GM21515 (cell line): ENCODE data around the gene PRR19.

Experiments
- ATAC-seq: cut with Tn5 transposase; IDR thresholded peaks from one replicate; pipeline ENCODE4 v1.9.1; 2021; ENCODE audit not compliant: unreplicated experiment

Gene PRR19

DNA sequence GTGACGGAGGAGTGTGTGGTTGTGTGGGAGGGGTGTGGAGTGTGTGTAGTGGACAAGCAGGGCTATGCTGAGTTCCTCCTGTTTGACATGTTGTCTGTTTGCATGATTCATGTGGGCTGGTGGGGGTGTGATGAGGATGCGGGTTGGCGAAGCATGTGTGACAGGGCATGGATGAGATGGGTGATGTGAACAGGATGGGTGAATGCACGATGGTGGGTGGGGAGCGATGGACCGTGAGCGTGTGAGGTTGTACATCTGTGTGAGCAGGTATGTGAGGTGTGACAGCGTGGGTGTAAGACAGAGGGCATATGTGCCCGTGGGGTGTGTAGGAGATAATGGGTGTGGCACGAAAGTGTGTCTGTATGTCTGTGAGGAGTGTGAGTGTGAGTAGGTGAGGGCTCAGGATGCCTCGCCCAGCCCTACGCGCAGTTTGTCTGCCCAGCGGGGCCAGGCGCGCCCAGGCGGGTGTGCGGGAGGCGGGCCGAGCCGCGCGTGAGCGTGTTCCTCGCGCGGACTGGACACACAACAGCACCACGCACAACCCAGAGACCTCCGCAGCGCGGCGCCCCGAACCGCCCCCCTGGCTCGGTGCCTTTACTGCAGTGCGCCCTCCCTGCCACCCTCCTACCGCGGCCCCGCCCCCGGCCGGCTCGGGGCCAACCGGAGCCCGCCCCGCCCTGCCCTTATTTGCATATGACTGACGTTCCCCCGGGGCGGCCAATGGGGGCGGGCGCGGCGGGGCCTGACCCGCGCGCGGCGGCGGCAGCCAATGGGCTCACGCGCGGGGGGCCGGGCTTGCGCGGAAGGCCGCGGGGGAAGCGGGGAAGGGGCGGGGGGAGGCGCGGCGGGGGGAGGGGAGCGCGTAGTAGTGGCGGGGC is 18.5 kb upstream of the PRR19 start:
- ATAC-seq: peak; percentile 40

DNA sequence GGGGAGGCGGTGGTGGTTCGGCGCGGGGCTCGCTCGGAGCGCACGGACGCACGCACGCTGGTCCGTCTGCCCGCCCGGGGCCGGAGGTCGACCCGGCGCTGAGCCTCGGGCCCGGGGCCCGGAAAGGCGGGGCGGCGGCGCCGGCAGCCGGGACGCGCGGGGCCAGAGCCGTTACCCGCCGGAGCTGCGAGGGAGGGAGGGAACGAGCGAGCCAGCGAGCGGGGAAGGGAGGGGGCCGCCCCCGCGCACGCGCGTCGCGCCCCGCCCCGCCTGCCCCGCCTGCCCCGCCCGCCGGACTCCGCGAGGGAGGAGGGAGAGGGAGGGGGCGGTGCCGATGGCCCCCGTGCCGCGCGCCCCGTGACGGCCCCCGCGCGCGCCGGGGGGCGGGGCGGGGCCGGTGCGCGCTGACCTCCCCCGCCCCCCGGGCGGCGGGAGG is 17.8 kb upstream of the PRR19 start:
- peak; percentile 26 for ATAC-seq

DNA sequence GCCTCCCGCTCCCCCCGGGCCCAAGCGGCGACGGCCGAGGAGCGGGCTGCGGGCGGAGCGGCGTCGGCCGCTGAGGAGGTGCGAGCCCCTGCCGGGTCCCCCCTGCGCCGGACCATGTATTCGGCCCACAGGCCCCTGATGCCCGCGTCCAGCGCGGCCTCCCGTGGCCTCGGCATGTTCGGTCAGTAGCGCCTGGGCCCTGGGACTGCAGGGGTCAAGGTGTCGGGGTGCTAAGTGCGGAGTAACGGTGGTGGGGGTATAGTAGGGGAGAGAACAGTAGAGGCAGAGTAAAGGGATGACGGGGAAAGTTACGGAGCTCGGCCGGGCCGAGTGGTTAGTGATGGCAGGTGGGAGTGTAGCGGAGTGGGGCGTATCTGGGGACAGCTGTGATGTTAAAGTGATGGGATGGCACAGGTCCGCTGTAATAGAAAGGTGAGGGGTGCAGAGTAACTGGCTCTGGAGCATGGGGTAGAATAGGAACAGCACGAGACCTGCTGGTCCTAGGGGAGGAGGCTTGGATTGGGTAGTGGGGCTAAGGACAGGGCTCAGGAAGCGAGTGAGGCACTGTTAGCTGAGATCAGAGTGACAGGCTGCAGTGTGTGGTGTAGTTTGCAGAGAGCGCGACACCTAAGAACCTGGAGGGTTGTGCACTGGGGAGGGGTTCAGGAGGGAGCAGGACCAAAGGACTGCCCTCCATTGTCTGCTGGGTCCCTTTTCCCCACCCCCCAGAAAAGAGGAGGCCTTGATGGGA is 17.2 kb upstream of the PRR19 start:
- no peak for ATAC-seq

GRCh38 chr19:42285541-42285941 is 16.4 kb upstream of the PRR19 start:
- no peak for ATAC-seq

DNA sequence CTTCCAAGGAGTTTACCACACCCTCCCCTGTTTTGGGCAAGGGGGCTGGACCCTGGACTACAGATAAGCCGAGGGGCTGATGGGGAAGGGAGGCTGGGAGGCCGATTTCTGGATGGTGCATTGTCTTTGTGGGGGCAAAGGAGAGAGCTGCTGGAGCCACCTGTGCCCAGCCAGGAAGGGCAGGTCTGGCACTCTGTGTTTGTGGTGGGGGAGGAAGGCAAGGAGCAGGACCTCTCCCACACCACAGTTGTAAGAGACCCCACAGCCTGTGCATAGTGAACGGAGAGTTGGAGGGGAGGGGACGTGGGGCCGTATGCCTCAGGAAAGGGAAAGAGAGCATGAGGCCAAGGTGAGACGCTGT is 16.0 kb upstream of the PRR19 start:
- no peak for ATAC-seq

GRCh38 chr19:42286349-42287016 is 15.4 kb upstream of the PRR19 start:
- ATAC-seq: no peak

GRCh38 chr19:42287017-42287826 is 14.7 kb upstream of the PRR19 start:
- no peak for ATAC-seq

GRCh38 chr19:42287827-42288107 is 14.2 kb upstream of the PRR19 start:
- no peak for ATAC-seq

DNA sequence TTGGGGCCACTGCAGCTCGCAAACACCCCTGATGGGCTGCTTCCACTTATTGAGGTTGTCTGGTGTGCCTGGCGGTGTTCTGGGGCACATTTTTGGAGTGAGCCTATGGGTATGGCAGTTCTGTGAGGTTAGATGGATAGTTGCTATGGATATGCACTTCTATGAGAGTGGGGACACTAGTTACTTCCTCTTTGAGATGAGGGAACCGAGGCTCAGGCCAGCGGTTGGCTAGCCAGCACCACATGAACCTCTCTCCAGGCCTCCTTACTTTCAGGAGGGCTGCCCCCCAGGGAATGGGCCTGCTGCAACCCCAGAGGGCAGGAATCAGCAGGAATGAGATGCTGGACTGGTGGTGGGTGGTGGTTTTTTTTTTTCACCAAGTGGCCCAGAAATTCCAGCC is 13.5 kb upstream of the PRR19 start:
- no peak for ATAC-seq

GRCh38 chr19:42288881-42289555 is 12.9 kb upstream of the PRR19 start:
- ATAC-seq: no peak

DNA sequence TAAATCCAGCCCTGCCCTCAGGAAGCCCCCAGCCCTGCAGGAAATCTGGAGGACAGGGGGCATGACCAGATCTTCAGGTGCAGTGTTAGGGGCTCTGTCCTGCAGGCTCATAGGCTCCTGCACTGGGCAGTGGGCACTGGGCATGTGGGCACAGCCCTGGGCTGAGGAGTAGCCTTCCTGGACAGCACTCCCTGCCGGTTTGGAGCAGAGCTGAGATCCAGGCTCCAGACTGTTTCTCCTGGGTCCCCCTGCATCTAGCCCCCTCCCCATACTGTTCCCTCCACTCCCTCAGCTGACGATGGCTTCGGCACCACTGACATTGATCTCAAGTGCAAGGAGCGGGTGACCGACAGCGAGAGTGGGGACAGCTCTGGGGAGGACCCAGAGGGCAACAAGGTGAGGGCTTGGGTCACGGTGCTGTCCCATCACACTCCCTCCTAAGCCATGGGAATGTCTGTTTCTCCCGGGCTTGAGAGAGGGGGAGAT is 12.3 kb upstream of the PRR19 start:
- ATAC-seq: no peak

- no peak for ATAC-seq
Measured at GRCh38 chr19:42290136-42290522, 11.8 kb upstream of the PRR19 start.

GRCh38 chr19:42290523-42291434 is 11.2 kb upstream of the PRR19 start:
- no peak for ATAC-seq

DNA sequence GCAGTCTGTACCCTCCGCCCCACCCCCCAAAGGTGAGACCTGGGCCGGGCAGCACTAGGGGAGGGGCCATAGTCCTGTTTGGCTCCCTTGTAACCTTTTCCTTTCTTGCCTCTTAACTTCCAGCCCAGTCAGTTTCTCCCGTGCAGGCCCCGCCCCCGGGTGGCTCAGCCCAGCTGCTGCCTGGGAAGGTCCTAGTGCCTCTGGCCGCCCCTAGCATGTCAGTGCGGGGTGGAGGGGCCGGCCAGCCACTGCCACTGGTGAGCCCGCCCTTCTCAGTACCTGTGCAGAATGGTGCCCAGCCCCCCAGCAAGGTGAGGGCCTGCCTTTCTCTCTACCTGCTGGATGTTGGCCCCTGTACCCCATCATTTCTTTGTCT is 10.5 kb upstream of the PRR19 start:
- ATAC-seq: no peak

DNA sequence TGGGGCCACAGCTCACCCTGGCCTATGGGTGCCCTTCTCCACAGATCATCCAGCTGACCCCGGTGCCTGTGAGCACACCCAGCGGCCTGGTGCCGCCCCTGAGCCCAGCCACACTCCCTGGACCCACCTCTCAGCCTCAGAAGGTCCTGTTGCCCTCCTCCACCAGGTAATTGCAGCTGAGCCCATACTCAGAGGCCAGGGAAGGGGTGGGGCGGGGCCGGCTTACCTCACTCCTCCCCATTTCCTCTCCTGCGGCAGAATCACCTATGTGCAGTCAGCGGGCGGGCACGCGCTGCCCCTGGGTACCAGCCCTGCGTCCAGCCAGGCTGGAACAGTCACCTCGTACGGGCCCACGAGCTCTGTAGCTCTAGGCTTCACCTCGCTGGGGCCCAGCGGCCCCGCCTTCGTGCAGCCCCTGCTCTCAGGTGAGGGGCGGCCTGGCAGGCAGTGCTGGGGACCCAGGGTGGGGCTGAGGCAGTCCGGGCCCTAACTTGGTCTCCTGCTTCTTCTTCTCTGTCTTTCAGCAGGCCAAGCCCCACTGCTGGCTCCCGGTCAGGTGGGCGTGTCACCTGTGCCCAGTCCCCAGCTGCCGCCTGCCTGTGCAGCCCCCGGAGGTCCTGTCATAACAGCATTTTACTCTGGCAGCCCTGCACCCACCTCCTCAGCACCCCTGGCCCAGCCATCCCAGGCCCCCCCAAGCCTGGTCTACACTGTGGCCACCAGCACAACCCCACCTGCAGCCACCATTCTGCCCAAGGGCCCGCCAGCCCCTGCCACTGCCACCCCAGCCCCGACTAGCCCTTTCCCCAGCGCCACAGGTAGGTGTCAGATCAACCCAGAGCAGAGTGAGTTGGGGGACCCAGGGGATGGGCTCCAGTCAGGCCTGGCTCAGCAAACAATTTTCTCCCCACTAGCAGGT is 9.6 kb upstream of the PRR19 start:
- ATAC-seq: no peak

- ATAC-seq: no peak
Measured at GRCh38 chr19:42292963-42293362, 9.0 kb upstream of the PRR19 start.

GRCh38 chr19:42293540-42293939 is 8.4 kb upstream of the PRR19 start:
- ATAC-seq: no peak

- no peak for ATAC-seq
Measured at GRCh38 chr19:42293948-42294347, 8.0 kb upstream of the PRR19 start.
